ENCODE data around the gene MAP1B.

The MAP1B gene

DNA sequence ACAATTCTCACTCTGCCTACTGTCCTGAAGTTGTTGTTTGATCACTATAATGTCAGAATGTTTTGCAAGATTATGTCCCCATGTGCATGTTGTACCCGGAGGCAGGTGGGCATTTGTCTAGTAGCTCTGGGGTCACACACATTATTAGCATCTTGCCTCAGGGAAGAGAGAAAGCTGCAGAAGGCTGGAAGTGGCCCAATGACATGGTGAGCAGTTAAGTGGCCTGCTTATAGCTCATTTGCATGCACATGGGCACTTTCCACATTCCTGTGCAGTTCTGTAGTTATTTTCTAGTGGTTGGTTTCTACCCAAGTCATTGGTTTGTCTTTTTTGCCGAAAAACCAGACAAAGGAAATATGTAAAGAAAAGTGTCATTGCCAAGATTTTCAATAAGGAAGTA, 80.9 kb downstream of the MAP1B start:
- DNase-seq (ENCODE audit: low read depth in 1 of 2, low spot score in 1 of 2): no peak

- no peak for DNase-seq (ENCODE audit: low read depth in 1 of 2, low spot score in 1 of 2)
Observed at GRCh38 chr5:72189146-72189545, 81.9 kb downstream of the MAP1B start.

- DNase-seq (ENCODE audit: low read depth in 1 of 2, low spot score in 1 of 2): no peak
Observed at GRCh38 chr5:72191404-72191803, 84.1 kb downstream of the MAP1B start.

- no peak for DNase-seq (ENCODE audit: low read depth in 1 of 2, low spot score in 1 of 2)
Observed at GRCh38 chr5:72194846-72195245, 87.6 kb downstream of the MAP1B start.

DNA sequence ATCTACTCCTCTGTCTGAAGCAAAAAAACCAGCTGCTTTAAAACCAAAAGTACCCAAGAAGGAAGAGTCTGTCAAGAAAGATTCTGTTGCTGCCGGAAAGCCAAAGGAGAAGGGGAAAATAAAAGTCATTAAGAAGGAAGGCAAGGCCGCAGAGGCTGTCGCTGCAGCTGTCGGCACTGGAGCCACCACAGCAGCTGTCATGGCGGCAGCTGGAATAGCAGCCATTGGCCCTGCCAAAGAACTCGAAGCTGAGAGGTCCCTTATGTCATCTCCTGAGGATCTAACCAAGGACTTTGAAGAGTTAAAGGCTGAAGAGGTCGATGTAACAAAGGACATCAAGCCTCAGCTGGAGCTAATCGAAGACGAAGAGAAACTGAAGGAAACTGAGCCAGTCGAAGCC, 88.3 kb downstream of the MAP1B start:
- no peak for DNase-seq (ENCODE audit: low read depth in 1 of 2, low spot score in 1 of 2)

- DNase-seq (ENCODE audit: low read depth in 1 of 2, low spot score in 1 of 2): no peak
Observed at GRCh38 chr5:72197393-72197792, 90.1 kb downstream of the MAP1B start.

GRCh38 chr5:72199681-72200080, 92.4 kb downstream of the MAP1B start:
- no peak for DNase-seq (ENCODE audit: low read depth in 1 of 2, low spot score in 1 of 2)

- DNase-seq (ENCODE audit: low read depth in 1 of 2, low spot score in 1 of 2): no peak
Observed at GRCh38 chr5:72202331-72202825, 95.1 kb downstream of the MAP1B start.

- DNase-seq (ENCODE audit: low read depth in 1 of 2, low spot score in 1 of 2): no peak
Observed at GRCh38 chr5:72203251-72203845, 96.1 kb downstream of the MAP1B start.

- no peak for DNase-seq (ENCODE audit: low read depth in 1 of 2, low spot score in 1 of 2)
Observed at GRCh38 chr5:72204946-72205345, 97.7 kb downstream of the MAP1B start.

DNA sequence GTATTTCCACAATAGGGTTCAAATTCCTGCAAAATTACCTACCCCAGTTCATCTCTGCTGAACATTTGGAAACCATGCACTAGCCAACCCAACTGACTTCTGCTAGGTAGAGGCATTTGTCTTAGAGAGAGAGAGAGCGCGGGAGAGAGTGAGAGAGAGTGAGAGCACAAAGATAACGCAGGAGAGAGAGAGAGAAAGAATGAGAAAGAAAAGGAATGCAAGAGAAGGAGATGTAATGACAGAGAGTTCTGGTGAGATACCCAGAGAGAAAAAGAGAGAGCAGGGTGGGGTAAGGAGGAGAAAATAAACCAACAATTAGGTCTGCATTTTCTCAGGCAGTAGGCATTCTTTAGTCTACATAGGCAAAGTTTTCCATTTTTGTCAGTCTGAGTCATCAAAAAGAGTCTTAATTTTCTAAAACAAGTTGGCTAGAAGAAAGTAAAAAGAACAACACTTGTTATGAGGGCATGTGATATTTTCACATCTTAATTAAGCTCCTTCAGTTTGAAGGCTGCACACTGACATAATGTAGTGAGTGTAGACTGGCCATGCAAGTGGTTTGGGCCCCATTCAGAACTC, 98.2 kb downstream of the MAP1B start:
- DNase-seq (ENCODE audit: low read depth in 1 of 2, low spot score in 1 of 2): no peak

GRCh38 chr5:72206160-72206559, 98.9 kb downstream of the MAP1B start:
- DNase-seq (ENCODE audit: low read depth in 1 of 2, low spot score in 1 of 2): no peak

DNA sequence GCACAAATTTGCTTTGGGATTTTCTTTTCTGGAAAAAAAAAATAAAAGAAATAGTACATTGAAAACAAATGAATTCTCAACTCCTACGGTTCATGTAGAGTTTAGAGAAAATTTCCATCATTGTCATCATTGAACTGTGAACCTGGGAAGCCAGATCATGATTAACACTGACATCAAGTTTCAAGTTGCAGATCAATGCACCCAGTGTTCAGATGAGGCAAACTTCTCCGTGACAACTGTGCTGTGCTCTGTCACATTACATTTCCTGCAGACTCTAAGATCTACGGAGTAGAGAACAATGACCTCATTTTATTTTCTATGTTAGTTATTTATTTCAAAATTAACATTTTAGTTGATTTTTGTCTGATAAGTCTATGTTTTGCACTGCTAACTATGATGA, 99.7 kb downstream of the MAP1B start:
- DNase-seq (ENCODE audit: low read depth in 1 of 2, low spot score in 1 of 2): no peak

DNA sequence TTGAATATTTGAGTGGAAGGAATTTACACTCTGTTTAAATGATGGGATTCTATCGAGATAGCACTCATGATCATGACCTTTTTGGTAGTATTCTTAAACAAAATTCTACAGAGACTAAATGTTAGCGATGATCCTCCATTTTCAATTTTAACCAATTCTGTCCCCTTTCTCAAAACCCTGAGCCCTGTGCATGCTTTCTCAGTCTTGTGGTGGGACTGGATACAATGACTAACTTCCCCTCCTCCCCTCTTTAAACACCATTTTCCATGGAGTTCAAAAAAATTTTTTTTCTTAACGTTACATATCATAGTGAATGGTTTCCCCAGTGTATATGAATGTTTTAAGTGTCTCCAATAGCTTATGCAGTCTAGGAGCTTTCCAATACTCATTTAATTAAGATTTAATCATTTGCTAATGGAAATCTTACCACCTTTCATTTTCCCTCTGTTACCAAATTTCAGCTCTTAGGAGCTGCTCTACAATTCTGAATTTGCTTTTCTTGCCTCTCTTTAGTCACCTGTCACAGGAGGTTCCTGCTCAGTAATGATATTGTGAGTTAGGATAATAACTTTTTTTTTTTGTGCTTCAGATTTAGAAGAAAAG, 101.2 kb downstream of the MAP1B start:
- no peak for DNase-seq (ENCODE audit: low read depth in 1 of 2, low spot score in 1 of 2)

DNA sequence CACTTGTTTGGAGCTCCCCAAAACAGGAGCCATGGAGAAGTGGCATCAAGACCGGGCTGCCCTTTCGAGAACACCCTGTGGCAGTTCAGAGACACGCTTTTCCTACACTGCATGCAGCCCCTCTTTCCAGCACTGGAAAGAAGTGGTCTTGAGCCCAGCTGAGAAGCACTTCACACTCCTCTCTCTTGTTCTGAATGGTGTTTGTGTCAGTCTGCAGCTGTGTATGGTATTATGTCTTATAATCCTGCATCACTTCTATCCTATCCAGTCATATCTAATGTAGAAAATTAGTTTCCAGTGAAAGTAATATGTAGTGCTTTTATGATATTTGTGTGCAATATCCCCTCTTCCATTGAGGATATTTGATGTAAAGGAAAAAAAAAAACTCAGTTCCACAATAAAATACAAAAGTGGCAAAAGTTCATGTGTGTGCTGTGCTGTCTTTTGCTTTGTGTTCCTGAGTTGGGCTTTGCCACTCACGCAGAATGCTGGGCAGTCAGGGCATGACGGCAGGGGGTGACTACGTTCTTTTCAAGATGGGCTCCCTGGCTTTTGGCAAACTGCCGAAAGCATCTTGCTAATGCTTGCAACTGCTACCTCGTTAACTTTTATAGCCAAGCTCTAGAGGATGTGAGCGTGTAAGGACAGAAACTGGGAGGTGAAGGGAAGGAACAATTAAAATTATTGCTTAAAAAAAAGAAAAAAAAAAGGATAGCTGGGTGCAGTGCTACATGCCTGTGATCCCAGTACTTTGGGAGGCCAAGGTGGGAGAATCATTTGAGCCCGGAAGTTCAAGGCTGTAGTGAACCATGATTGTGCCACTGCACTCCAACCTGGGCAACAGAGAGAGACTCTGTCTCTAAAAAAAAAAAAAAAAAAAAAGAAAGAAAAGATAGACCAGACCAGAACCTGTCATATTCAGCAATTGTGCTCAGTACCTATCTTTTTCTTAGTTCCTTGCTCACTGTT, 102.2 kb downstream of the MAP1B start:
- DNase-seq (ENCODE audit: low read depth in 1 of 2, low spot score in 1 of 2): no peak

DNA sequence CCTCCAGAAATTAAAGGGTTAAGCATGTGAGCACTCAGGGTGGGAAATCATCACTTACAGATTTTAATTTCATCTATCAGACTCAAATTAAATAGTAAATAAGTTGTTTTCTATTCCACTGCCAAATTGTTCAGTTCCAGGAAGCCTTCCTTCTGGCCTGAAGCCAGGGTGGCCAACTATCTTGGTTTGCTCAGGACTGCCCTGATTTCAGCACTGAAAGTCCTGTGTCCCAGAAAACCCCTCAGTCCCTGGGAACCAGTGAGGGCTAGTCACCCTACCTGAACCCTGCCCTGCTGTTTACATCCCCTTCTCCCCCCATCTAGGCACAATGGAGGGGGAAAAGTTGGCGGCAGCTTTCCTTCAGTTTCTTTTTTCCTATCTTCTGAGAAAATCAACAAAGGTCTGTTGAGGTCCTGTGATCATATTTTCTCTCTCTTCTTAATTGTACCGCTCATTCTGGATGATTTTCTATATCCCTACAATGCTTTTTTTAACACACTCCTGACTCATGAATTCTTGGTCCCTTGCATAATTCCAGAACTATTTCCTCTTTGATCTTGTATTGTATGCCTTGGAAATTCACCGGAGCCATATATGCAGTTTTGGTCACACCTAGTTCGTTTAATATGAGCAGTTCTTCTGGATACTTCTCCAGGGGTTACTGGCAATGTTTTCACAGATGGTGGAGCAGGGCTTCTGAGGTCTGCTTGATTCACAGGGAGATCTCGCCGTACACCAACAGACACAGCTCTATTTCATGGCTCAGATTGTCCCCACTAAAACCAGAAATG, 103.8 kb downstream of the MAP1B start:
- no peak for DNase-seq (ENCODE audit: low read depth in 1 of 2, low spot score in 1 of 2)

DNA sequence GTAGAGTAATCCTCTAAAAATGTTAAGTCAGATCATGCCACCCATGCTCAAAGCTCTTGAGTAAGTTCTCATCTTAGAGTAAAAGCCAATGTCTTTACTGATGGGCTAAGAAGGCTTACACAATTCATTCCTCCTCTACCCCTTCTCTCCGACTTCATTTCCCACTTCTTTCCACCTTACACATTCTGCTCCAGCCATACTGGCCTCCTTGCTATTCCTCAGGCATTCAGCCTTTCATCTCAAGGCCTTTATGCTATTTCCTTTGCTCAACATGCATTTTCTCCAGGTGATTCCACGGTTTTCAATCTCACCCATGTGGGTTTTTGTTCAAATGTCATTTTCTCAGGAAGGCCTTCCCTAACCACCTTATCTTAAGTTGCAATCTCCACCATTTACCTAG, 104.9 kb downstream of the MAP1B start:
- no peak for DNase-seq (ENCODE audit: low read depth in 1 of 2, low spot score in 1 of 2)

DNA sequence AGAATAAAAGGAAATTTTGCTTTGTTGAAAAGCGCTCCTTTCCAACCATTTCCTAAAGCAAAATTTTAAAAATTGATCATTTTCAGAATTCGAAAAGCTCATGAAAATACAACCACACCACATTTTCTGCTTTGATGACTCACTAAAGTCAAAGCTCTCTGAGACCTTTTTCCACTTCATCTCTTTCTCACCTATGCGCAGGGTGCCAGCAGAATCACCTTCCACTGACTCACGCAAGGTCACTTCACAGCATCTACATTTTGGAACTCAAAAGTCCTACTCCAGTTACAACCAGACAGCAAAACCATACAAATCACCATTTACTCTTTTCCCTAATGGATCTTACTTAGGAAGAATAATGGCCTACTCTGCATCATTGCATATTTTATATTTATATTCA, 106.2 kb downstream of the MAP1B start:
- no peak for DNase-seq (ENCODE audit: low read depth in 1 of 2, low spot score in 1 of 2)

DNA sequence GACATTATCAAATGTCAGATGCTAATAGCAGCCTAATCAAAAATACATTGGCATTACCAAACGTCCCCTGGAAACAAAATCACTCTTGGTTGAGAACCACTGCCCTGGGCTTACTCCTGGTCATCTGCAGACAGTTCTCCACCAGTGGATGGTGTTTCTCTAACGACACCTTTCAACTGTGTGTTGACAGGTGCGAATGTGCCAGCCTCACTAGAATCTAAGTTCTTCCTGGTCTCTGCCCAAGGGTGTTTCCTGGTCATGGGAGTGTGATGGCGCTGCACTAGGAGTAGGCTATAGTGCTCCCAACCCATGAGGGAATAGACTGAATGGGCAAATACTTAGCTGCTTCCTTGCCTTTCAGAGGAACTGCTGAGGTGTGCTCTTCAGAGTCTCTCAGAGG, 106.9 kb downstream of the MAP1B start:
- DNase-seq (ENCODE audit: low read depth in 1 of 2, low spot score in 1 of 2): no peak

DNA sequence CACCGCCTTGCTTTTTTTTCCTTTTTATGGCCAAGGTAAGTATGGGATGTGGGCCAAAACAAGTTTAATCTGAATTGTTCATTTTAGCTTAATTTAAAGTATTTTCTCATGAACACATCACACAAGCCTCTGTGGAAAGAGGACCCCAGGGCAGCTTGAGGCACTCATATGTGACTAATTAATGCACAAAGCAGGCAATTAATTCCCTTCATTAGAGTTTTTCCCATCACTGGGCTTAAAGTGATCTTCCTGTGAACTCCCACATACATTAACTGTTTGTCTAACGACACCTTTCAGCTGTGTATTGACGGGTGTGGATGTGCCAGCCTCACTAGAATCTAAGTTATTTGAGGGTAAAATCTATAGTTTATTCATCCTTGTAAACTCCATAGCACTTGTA, 109.5 kb downstream of the MAP1B start:
- no peak for DNase-seq (ENCODE audit: low read depth in 1 of 2, low spot score in 1 of 2)

DNA sequence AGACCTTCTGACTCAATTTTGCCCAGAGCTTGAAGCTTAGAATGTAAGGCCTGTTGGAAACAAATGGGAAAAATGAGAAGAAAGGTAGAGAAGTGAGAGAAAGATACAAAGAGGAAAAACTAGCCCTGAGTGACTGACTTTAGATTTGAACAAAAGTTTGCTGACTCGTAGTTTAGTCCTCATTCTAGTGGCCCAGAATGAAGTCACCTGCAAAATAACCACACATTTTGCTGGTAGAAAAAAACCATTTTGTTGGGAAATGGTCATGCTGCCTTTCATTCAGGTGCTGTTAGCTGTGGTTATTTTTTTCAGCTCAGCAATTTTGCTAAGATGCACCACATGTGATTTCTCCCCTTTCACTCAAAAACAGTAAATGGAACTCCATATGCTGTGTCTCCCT, 113.8 kb downstream of the MAP1B start:
- DNase-seq (ENCODE audit: low read depth in 1 of 2, low spot score in 1 of 2): no peak

All from activated T-helper 1 cell treated with anti-CD3 and anti-CD28 coated beads, Interleukin-2, amount 50 U/mL, for 16 hours (primary cell).